Measurements from ENCODE around the gene ATP6V0D1. TPM values are rescaled to one million over a fixed set of nuclear protein-coding genes. Genes with fewer than 3 reads are reported as not detected.

The ATP6V0D1 gene
- total RNA-seq, result 100 and 107 TPM in 2 replicates

GRCh38 chr16:67480833-67481560 lies at the start of gene ATP6V0D1:
TSS of gene ATP6V0D1 (minus strand) at chr16:67481157. CDS start at chr16:67481086, 71 bp downstream.

GRCh38 chr16:67528222-67528869 lies 47.4 kb upstream of the ATP6V0D1 start, which contains the start of gene RIPOR1:
TSS of gene RIPOR1 (plus strand) at chr16:67528829. CDS start at chr16:67538447, 9,618 bp downstream.

GRCh38 chr16:67483150-67483549 lies 2.2 kb upstream of the ATP6V0D1 start, which contains the start of gene AGRP:
TSS of gene AGRP (minus strand) at chr16:67483547. CDS start at chr16:67483398, 149 bp downstream.

GRCh38 chr16:67430977-67431774 lies 49.8 kb downstream of the ATP6V0D1 start, which contains the start of gene HSD11B2:
TSS of gene HSD11B2 (plus strand) at chr16:67431121. CDS start at chr16:67431249, 128 bp downstream.

GRCh38 chr16:67415872-67416793 lies 64.8 kb downstream of the ATP6V0D1 start, which contains the start of gene ZDHHC1:
TSS of gene ZDHHC1 (minus strand) at chr16:67416477. CDS start at chr16:67407775, 8,702 bp downstream.

GRCh38 chr16:67393111-67393787 lies 87.7 kb downstream of the ATP6V0D1 start, which contains the start of gene TPPP3:
TSS of gene TPPP3 (minus strand) at chr16:67393498. CDS start at chr16:67391111, 2,387 bp downstream.

Other genes with a start within 250 kb of the ATP6V0D1 start
- gene FHOD1, start 233.7 kb downstream of the ATP6V0D1 start, total RNA-seq, result 20.7 and 36.2 TPM in 2 replicates
- gene SLC9A5, start 232.2 kb downstream of the ATP6V0D1 start, total RNA-seq, result 3.4 and 4.2 TPM in 2 replicates
- 34.1 and 51.4 TPM in 2 replicates for gene PLEKHG4, start 201.6 kb downstream of the ATP6V0D1 start, total RNA-seq
- under 0.01 and 0.03 TPM in 2 replicates for gene KCTD19, start 154.4 kb downstream of the ATP6V0D1 start, total RNA-seq
- 0.17 TPM in 1 of 2 replicates, not detected in the other for gene LRRC36, start 154.3 kb downstream of the ATP6V0D1 start, total RNA-seq
- 1.2 and 1.6 TPM in 2 replicates for gene TPPP3, start 87.7 kb downstream of the ATP6V0D1 start, total RNA-seq
- gene ZDHHC1, start 64.7 kb downstream of the ATP6V0D1 start, total RNA-seq, result 8.1 and 10.5 TPM in 2 replicates
- gene HSD11B2, start 50.0 kb downstream of the ATP6V0D1 start, total RNA-seq, result 0.20 TPM in 1 of 2 replicates, not detected in the other
- gene AGRP, start 2.4 kb upstream of the ATP6V0D1 start, total RNA-seq, result not detected in 2 replicates
- 64.4 and 104 TPM in 2 replicates for gene RIPOR1, start 47.7 kb upstream of the ATP6V0D1 start, total RNA-seq
- gene CTCF, start 81.4 kb upstream of the ATP6V0D1 start, total RNA-seq, result 16.6 and 21.2 TPM in 2 replicates
- 0.52 and 0.83 TPM in 2 replicates for gene CARMIL2, start 164.0 kb upstream of the ATP6V0D1 start, total RNA-seq
- 11.0 and 13.1 TPM in 2 replicates for gene ACD, start 179.1 kb upstream of the ATP6V0D1 start, total RNA-seq
- gene PARD6A, start 179.8 kb upstream of the ATP6V0D1 start, total RNA-seq, result 2.2 and 3.0 TPM in 2 replicates
- 14.1 and 18.5 TPM in 2 replicates for gene ENKD1, start 185.6 kb upstream of the ATP6V0D1 start, total RNA-seq
- 2.7 and 3.3 TPM in 2 replicates for gene C16orf86, start 185.7 kb upstream of the ATP6V0D1 start, total RNA-seq
- gene GFOD2, start 238.2 kb upstream of the ATP6V0D1 start, total RNA-seq, result 14.9 and 19.5 TPM in 2 replicates

All from smooth muscle cell of the pulmonary artery (primary cell).